GM21515 (cell line): ENCODE measurements around the gene PADI3.

ENCODE experiments used
- ATAC-seq: cut with Tn5 transposase; IDR thresholded peaks from one replicate; pipeline ENCODE4 v1.9.1; 2021; ENCODE audit not compliant: unreplicated experiment

Gene PADI3

GRCh38 chr1:17214876-17215544, 33.9 kb upstream of the PADI3 start:
- no peak for ATAC-seq

GRCh38 chr1:17215545-17215890, 33.4 kb upstream of the PADI3 start:
- no peak for ATAC-seq

GRCh38 chr1:17216078-17216477, 32.8 kb upstream of the PADI3 start:
- ATAC-seq: no peak

GRCh38 chr1:17217607-17218006, 31.3 kb upstream of the PADI3 start:
- no peak for ATAC-seq

GRCh38 chr1:17218939-17219338, 30.0 kb upstream of the PADI3 start:
- no peak for ATAC-seq

- ATAC-seq: no peak
Measured at GRCh38 chr1:17220287-17220686, 28.6 kb upstream of the PADI3 start.

- no peak for ATAC-seq
Measured at GRCh38 chr1:17222557-17222956, 26.3 kb upstream of the PADI3 start.

GRCh38 chr1:17224434-17224833, 24.5 kb upstream of the PADI3 start:
- no peak for ATAC-seq

- no peak for ATAC-seq
Measured at GRCh38 chr1:17225140-17225539, 23.8 kb upstream of the PADI3 start.

- no peak for ATAC-seq
Measured at GRCh38 chr1:17227358-17227915, 21.5 kb upstream of the PADI3 start.

GRCh38 chr1:17228619-17229018, 20.3 kb upstream of the PADI3 start:
- ATAC-seq: no peak

GRCh38 chr1:17229379-17229778, 19.5 kb upstream of the PADI3 start:
- ATAC-seq: no peak

- no peak for ATAC-seq
Measured at GRCh38 chr1:17230106-17230505, 18.8 kb upstream of the PADI3 start.

- no peak for ATAC-seq
Measured at GRCh38 chr1:17230671-17231310, 18.1 kb upstream of the PADI3 start.

- no peak for ATAC-seq
Measured at GRCh38 chr1:17232759-17233661, 15.9 kb upstream of the PADI3 start.

- ATAC-seq: no peak
Measured at GRCh38 chr1:17233675-17234320, 15.1 kb upstream of the PADI3 start.

GRCh38 chr1:17234405-17234804, 14.5 kb upstream of the PADI3 start:
- ATAC-seq: no peak

- no peak for ATAC-seq
Measured at GRCh38 chr1:17235135-17235885, 13.6 kb upstream of the PADI3 start.

GRCh38 chr1:17236779-17237560, 11.9 kb upstream of the PADI3 start:
- no peak for ATAC-seq

- ATAC-seq: no peak
Measured at GRCh38 chr1:17237561-17237903, 11.4 kb upstream of the PADI3 start.
